ENCODE measurements around the gene TTLL13. TPM values are rescaled to one million over a fixed set of nuclear protein-coding genes. Genes with fewer than 3 reads are reported as not detected.

The TTLL13 gene
- total RNA-seq, 1 donor, result under 0.01 TPM

GRCh38 chr15:90214553-90215196, 34.7 kb upstream of the TTLL13 start:
- no peak overlapping the region for H3K4me3 ChIP-seq (ENCODE audit: low read depth, low read length)
- DNase-seq (ENCODE audit: low read depth), result no peak
- peak; percentile 36 for TF ChIP-seq CTCF (IDR thresholded peaks at IDR 0.05; ENCODE audit: insufficient read depth, low read depth, low read length)

- no peak for TF ChIP-seq CTCF (IDR thresholded peaks at IDR 0.05; ENCODE audit: insufficient read depth, low read depth, low read length)
- DNase-seq (ENCODE audit: low read depth), result no peak
- H3K4me3 ChIP-seq (ENCODE audit: low read depth, low read length), result no peak overlapping the region
Measured at GRCh38 chr15:90217671-90218394, 31.5 kb upstream of the TTLL13 start.

GRCh38 chr15:90219421-90220141, 29.8 kb upstream of the TTLL13 start:
- H3K4me3 ChIP-seq (ENCODE audit: low read depth, low read length), result no peak overlapping the region
- DNase-seq (ENCODE audit: low read depth), result peak; percentile 21
- TF ChIP-seq CTCF (IDR thresholded peaks at IDR 0.05; ENCODE audit: insufficient read depth, low read depth, low read length), result peak; percentile 70

DNA sequence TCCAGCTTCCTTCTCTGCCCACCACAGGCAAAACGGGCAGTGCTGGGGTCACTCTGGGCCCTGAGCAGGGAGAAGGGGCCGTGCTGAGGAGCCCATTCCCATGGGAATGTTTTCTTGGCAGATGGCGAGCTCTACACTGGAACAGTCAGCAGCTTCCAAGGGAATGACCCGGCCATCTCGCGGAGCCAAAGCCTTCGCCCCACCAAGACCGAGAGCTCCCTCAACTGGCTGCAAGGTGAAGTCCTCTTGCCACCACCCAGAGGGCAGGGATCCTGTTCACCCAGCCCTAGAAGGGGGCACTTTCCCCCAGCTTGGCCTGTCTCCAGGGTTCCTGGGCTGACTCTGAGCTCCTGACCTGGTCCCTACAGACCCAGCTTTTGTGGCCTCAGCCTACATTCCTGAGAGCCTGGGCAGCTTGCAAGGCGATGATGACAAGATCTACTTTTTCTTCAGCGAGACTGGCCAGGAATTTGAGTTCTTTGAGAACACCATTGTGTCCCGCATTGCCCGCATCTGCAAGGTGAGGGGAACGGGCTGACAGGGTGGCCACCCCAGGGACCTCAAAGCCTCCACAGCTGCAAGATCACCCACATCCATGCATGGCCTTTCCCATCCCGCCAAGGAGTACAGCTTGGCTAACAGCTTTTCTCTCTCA, 28.0 kb upstream of the TTLL13 start:
- peak; percentile 89 for DNase-seq (ENCODE audit: low read depth)
- peak; percentile 92 for TF ChIP-seq CTCF (IDR thresholded peaks at IDR 0.05; ENCODE audit: insufficient read depth, low read depth, low read length)
- H3K4me3 ChIP-seq (ENCODE audit: low read depth, low read length), result no peak overlapping the region

DNA sequence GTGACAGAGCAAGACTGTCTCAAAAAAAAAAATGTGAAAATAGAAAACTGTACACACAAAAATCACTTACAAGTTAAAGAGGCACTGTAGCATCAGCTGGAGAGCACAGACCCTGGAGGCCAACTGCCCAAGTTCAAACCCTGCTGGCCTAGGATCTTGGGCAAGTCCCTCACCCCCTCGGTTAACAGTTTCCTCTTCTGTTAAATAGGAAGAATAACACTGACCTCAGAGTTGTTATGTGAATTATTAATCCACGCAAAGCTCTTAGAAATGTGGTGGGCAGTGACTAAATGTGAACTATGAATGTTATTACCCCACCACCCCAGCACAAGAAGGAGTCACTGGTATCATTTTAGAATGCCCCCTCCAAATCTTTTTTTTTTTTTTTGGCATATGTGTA, 26.8 kb upstream of the TTLL13 start:
- no peak for TF ChIP-seq CTCF (IDR thresholded peaks at IDR 0.05; ENCODE audit: insufficient read depth, low read depth, low read length)
- H3K4me3 ChIP-seq (ENCODE audit: low read depth, low read length), result no peak overlapping the region
- no peak for DNase-seq (ENCODE audit: low read depth)

- DNase-seq (ENCODE audit: low read depth), result no peak
- H3K4me3 ChIP-seq (ENCODE audit: low read depth, low read length), result no peak overlapping the region
- TF ChIP-seq CTCF (IDR thresholded peaks at IDR 0.05; ENCODE audit: insufficient read depth, low read depth, low read length), result no peak
Measured at GRCh38 chr15:90223441-90224165, 25.8 kb upstream of the TTLL13 start.

All from fibroblast of villous mesenchyme (primary cell).